Cerebellar cortex (tissue), 1 donor: ENCODE measurements around the gene GFOD2.

Experiments used
- DNase-seq: peaks from one replicate; pipeline ENCODE4 v3.0.0-alpha.2; 2015; ENCODE audit warnings: low spot score

The GFOD2 gene

DNA sequence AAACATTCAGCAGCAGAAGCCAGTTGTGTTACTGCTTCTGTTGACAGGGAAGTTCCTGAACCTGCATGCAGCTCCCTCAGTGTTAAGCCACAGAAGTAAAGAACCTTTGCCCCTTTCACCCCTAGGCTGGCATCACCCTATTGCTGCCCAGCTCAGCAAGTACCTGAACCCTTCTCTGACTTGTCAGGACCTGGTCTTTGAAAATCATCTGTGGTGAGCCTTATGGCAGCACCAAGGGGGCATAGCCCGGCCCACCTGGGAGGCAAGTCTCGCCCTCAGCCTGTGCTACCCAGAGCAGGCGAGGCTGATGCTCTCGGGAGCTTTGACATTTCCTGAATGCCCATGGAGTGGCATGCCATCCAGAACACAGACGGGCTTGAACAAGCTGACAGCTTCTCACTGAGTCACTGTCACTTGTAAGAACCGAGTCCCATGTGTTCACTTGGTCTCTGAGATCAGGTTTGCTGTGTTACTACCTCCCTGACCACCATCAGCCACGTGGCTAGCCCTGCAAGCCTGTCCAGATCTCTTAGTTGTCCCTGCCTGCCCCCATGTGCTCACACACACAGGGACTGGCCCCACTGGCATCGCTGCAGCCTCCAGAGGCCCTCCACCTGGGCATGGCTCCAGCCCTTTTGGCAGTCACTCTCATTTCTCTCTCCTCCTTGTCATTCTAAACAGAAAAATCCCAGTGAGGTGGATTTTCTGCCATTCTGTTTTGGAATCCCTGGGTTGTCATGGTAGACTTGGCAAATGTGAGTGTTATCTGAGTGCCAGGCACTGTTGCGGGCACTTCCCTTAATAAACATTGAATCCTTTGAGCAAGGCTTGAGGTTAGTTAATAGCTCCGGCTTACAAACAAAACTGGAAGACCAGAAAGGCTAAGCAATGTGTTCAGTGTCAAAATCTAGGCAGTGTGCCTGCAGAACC lies 77.1 kb downstream of the GFOD2 start:
- DNase-seq, result peak; percentile 93

DNA sequence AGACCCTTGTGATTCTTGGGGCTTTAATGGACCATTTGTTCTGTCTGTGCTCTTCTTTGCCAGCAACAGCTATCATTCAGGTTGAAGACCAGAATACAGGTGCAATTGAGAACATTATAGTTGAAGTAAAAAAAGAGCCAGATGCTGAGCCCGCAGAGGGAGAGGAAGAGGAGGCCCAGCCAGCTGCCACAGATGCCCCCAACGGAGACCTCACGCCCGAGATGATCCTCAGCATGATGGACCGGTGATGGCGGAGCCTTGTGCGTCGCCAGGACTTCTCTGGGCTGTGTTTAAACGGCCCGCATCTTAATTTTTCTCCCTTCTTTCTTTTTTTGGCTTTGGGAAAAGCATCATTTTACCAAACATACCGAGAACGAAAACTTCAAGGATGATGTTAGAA lies 81.5 kb downstream of the GFOD2 start:
- no peak for DNase-seq

DNA sequence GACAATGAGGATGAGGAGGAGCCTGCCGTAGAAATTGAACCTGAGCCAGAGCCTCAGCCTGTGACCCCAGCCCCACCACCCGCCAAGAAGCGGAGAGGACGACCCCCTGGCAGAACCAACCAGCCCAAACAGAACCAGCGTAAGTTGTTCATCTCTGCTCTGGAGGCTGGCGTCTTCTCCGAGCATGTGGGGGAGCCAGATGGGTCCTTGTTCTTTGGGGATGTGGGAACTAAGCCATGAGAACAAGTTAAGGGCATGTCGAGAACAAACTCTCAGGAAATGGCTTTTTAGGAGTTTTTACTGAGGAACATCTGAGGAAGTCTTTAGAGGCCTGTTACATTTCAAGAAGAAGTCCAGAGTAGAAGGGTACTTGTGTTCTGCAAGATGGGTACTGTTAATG lies 82.4 kb downstream of the GFOD2 start:
- DNase-seq, result no peak

DNA sequence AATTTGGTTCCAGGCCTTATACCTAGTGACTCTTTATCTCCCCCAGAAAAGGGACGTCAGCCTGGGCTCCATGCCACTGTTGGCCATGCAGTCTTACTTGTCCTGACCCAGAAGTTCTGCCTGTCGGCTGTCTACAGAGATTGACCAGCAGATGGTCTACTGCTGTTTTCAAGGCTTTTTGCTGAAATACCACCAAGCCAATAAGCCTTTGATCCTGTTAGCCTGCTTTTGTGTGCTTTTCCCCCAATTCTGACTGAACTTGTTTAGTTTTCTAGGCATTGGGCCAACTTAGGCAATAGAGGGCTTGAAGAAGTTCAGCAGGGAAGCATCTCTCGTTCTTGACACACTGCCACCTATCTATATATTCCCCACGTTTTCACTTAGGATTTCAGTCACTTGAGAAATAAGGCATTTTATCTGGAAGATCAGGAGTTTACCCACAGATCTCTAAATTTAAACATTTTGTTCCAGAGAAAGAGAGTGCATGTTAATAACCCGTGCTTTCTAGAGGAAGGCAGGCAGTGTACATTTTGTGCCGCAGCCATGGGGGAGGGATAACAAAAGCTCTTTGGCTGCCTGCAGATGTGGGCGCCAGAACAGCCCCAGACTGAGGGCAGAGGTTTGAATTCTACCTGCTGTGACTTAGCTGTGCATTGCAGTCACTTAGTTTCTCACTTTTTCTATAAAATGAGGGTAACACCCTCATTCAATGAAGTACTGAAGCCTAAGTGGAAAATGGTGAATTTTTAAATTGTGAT lies 86.5 kb downstream of the GFOD2 start:
- DNase-seq, result peak; percentile 43

DNA sequence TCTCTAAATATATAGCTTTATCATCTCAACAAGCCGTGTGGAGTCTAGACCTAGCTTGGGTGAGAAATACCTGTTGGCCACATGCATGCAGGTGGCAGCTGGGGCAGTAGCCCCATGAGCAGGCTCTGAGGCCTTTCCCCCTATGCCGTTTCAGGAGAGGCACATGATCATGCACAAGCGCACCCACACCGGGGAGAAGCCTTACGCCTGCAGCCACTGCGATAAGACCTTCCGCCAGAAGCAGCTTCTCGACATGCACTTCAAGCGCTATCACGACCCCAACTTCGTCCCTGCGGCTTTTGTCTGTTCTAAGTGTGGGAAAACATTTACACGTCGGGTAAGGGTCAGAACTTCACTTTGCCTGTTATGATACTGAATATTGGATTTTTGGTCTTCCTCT lies 90.9 kb downstream of the GFOD2 start:
- DNase-seq, result no peak
